Panc1 (cell line): ENCODE measurements around the gene INO80D. TPM values are rescaled to one million over a fixed set of nuclear protein-coding genes. Genes with fewer than 3 reads are reported as not detected.

Experiments used
- ATAC-seq: fragments of 200-7000 bp; cut with Tn5 transposase; 2 replicates; pipeline ENCODE4 v1.9.1; 2020; ENCODE audit warnings: mild to moderate bottlenecking, moderate library complexity
- BruUV-seq: library from RNA; stranded (reverse); fragments of 400-500 nt; replicated peaks from 2 replicates; lab custom pipeline; 2021; lab: Mats Ljungman, UMichigan
- CTCF ChIA-PET: fragments of 300-600 bp; sonication (Branson Sonifier 250); formaldehyde crosslinking; loops from one replicate; lab custom pipeline; 2022; ENCODE audit warnings: antibody characterized with exemption; lab: Charles Lee
- POLR2A ChIA-PET: fragments of 300-600 bp; sonication (Branson Sonifier 250); formaldehyde crosslinking; loops from one replicate; lab custom pipeline; 2022; ENCODE audit warnings: antibody characterized with exemption; lab: Charles Lee
- DNase-seq: peaks from one replicate; pipeline ENCODE4 v3.0.0-alpha.2; 2010; ENCODE audit warnings: low read depth, low spot score
- H3K27ac ChIP-seq: 2 replicates; pipeline ENCODE4 v1.5.1; 2011; ENCODE audit warnings: mild to moderate bottlenecking, low read length, inconsistent platforms
- H3K27me3 ChIP-seq: fragments of 200-500 bp; sonication (Bioruptor generic); 2 replicates; pipeline ENCODE4 v1.6.0; 2014; ENCODE audit warnings: low read length, inconsistent platforms; ENCODE audit not compliant: control insufficient read depth, insufficient read depth
- H3K36me3 ChIP-seq: fragments of 200-500 bp; sonication (Bioruptor generic); 2 replicates; pipeline ENCODE4 v1.5.1; 2014; ENCODE audit warnings: inconsistent platforms, mild to moderate bottlenecking, low read length, moderate library complexity; ENCODE audit not compliant: control insufficient read depth, insufficient read depth
- H3K4me1 ChIP-seq: 2 replicates; pipeline ENCODE4 v1.5.1; 2011; ENCODE audit warnings: inconsistent platforms, mild to moderate bottlenecking, low read length, moderate library complexity; ENCODE audit not compliant: control insufficient read depth, insufficient read depth
- H3K4me3 ChIP-seq, 2 experiments: 2 replicates each; pipeline ENCODE4 v1.5.1; 2011 to 2012; ENCODE audit warnings: low read depth in 2 of 2, low read length in 2 of 2, mild to moderate bottlenecking in 2 of 2, inconsistent platforms in 1 of 2, moderate library complexity in 1 of 2
- H3K9me3 ChIP-seq: fragments of 200-500 bp; sonication (Bioruptor generic); 2 replicates; pipeline ENCODE4 v1.5.1; 2014; ENCODE audit warnings: low read depth, mild to moderate bottlenecking, inconsistent platforms, low read length, moderate library complexity; ENCODE audit not compliant: control insufficient read depth, insufficient read depth
- POLR2AphosphoS5 ChIP-seq: IDR thresholded peaks from 2 replicates; pipeline ENCODE4 v1.6.1; 2012; ENCODE audit warnings: mild to moderate bottlenecking, low read depth, low read length, moderate library complexity
- SIN3A ChIP-seq: IDR thresholded peaks from 2 replicates; pipeline ENCODE4 v1.6.1; 2012; ENCODE audit warnings: low read depth, mild to moderate bottlenecking, low read length, moderate library complexity, borderline replicate concordance; ENCODE audit not compliant: insufficient read depth
- TCF7L2 ChIP-seq: IDR thresholded peaks from 2 replicates; pipeline ENCODE4 v1.6.1; 2011; ENCODE audit warnings: mild to moderate bottlenecking, low read depth, low read length, inconsistent platforms
- in situ Hi-C: cut with HindIII; loops from 2 replicates; pipeline ENCODE4 v1.10.0; 2016; ENCODE audit warnings: low sequenced_read_pairs, low pct_unique_long_range_greater_than_20kb
- intact Hi-C: fragments of 100-400 bp; cut with micrococcal nuclease; formaldehyde crosslinking; loops from one replicate; pipeline ENCODE4 v1.10.0; 2022; ENCODE audit not compliant: unreplicated experiment
- total RNA-seq: library from RNA; stranded (reverse); gene quantifications from one replicate; pipeline ENCODE4 v1.2.1, GENCODE V29; 2021; ENCODE audit not compliant: unreplicated experiment
- TF ChIP-seq, protein P1 (sequence below), 2 experiments: IDR thresholded peaks; 2 replicates each; pipeline ENCODE4 v1.6.1; 2011 to 2012; ENCODE audit warnings: low read depth in 2 of 2, control low read depth in 1 of 2, low read length in 1 of 2, mild to moderate bottlenecking in 1 of 2, moderate library complexity in 1 of 2; ENCODE audit not compliant: insufficient read depth in 1 of 2
- TF ChIP-seq, protein P2 (sequence below): fragments of 450-650 bp; IDR thresholded peaks from 2 replicates; pipeline ENCODE4 v1.5.1; 2017; ENCODE audit warnings: mild to moderate bottlenecking

Gene INO80D
- total RNA-seq, 1 experiment from 2014 or later, result 17.9 TPM

DNA sequence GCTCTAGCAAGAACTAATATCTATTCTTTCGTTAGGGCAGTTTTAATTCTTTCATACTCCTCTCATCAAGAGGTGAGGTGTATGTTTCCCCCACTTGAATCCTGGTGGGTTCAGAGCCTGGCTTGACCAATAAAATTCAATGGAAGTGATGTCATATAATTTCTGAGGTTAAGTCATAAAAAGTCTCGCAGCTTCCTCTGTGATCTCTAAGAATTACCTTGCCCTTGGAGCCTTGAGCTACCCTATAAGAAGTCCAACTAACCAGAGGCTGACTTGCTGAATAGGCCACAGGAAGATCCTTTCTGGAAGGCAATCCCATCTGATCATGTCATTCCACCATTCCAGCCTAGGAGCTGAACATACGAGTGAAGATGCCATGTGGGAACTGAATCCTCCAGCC is 26.1 kb upstream of the INO80D start:
- Histone ChIP-seq H3K27ac (no peak overlapping the region), H3K4me1 (no peaks in the 10 kb centered on the region), H3K9me3 (no peaks in the 10 kb centered on the region), H3K36me3 (no peaks in the 10 kb centered on the region; the same call in 1 of the 2 replicates), H3K4me3 (no peak overlapping the region), H3K27me3 (no peaks in the 10 kb centered on the region)
- POLR2A ChIA-PET, result no interaction called here
- CTCF ChIA-PET, result no interaction called here
- no TSS peak for BruUV-seq
- ATAC-seq, result no peak
- in situ Hi-C loops (no loop called here), intact Hi-C loops (no loop called here)
- TF ChIP-seq SIN3A (no peak), POLR2AphosphoS5 (no peak), TCF7L2 (no peak)
- TF ChIP-seq, protein P1, sequence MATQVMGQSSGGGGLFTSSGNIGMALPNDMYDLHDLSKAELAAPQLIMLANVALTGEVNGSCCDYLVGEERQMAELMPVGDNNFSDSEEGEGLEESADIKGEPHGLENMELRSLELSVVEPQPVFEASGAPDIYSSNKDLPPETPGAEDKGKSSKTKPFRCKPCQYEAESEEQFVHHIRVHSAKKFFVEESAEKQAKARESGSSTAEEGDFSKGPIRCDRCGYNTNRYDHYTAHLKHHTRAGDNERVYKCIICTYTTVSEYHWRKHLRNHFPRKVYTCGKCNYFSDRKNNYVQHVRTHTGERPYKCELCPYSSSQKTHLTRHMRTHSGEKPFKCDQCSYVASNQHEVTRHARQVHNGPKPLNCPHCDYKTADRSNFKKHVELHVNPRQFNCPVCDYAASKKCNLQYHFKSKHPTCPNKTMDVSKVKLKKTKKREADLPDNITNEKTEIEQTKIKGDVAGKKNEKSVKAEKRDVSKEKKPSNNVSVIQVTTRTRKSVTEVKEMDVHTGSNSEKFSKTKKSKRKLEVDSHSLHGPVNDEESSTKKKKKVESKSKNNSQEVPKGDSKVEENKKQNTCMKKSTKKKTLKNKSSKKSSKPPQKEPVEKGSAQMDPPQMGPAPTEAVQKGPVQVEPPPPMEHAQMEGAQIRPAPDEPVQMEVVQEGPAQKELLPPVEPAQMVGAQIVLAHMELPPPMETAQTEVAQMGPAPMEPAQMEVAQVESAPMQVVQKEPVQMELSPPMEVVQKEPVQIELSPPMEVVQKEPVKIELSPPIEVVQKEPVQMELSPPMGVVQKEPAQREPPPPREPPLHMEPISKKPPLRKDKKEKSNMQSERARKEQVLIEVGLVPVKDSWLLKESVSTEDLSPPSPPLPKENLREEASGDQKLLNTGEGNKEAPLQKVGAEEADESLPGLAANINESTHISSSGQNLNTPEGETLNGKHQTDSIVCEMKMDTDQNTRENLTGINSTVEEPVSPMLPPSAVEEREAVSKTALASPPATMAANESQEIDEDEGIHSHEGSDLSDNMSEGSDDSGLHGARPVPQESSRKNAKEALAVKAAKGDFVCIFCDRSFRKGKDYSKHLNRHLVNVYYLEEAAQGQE (IDR thresholded peaks at IDR 0.05; ENCODE audit: insufficient read depth in 1 of 2, low read depth in 2 of 2, low read length in 1 of 2), result no peak
- TF ChIP-seq, protein P2, sequence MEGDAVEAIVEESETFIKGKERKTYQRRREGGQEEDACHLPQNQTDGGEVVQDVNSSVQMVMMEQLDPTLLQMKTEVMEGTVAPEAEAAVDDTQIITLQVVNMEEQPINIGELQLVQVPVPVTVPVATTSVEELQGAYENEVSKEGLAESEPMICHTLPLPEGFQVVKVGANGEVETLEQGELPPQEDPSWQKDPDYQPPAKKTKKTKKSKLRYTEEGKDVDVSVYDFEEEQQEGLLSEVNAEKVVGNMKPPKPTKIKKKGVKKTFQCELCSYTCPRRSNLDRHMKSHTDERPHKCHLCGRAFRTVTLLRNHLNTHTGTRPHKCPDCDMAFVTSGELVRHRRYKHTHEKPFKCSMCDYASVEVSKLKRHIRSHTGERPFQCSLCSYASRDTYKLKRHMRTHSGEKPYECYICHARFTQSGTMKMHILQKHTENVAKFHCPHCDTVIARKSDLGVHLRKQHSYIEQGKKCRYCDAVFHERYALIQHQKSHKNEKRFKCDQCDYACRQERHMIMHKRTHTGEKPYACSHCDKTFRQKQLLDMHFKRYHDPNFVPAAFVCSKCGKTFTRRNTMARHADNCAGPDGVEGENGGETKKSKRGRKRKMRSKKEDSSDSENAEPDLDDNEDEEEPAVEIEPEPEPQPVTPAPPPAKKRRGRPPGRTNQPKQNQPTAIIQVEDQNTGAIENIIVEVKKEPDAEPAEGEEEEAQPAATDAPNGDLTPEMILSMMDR, result no peak
- DNase-seq, result no peak

DNA sequence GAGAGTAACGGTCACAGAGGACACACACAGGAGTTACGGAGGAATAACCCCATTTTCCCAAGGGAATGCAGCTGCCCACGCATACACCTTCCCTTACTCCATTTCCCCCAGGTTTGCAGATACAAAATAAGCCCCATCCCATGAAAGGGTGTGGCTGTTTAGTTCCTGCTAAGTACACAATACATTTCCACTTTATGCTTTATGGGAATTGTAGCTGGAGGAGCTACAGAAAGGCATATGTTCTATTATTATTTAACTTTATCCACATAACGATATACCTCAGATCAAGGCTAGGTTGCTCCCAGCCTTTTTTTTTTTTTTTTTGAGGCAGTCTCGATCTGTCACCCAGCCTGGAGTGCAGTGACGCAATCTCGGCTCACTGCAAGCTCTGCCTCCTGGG is 22.7 kb upstream of the INO80D start:
- no peak for DNase-seq
- Histone ChIP-seq H3K9me3 (no peaks in the 10 kb centered on the region), H3K4me1 (no peaks in the 10 kb centered on the region), H3K4me3 (no peak overlapping the region), H3K27me3 (no peaks in the 10 kb centered on the region), H3K27ac (no peak overlapping the region), H3K36me3 (no peaks in the 10 kb centered on the region)
- ATAC-seq, result no peak
- in situ Hi-C loops, result no loop called here
- TF ChIP-seq SIN3A (no peak), TCF7L2 (no peak), POLR2AphosphoS5 (no peak)
- TF ChIP-seq, protein P1 (IDR thresholded peaks at IDR 0.05; ENCODE audit: insufficient read depth in 1 of 2, low read depth in 2 of 2, low read length in 1 of 2), result no peak
- TF ChIP-seq, protein P2, result no peak
- no TSS peak for BruUV-seq
- intact Hi-C loops, result no loop called here
- ChIA-PET CTCF (no interaction called here), POLR2A (no interaction called here)
